ENCODE data around the gene BUB1B.
"Not testable (repeated sequence)": the region's sequence is repeated elsewhere in the genome, so short reads cannot be mapped to it uniquely, and the experiment has no call there.

DNA sequence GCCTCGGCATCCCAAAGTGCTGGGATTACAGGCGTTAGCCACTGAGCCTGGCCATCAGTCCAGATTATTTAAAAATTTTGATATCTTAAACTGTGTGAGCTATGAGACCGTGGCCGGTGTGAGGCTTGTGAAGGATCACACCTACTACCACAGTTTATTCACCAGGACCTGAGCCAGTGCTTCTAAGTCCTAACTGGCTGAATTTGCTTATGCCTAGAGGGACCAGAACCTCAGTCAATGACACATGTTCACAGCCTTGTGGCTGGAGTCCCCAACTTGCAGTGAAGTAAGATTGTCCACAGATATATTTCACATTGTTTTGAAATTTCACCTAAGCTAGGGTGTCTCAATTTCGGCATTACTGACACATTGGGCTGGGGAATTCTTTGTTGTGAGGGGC is 37.0 kb upstream of the BUB1B start:
- TF ChIP-seq, protein P1, sequence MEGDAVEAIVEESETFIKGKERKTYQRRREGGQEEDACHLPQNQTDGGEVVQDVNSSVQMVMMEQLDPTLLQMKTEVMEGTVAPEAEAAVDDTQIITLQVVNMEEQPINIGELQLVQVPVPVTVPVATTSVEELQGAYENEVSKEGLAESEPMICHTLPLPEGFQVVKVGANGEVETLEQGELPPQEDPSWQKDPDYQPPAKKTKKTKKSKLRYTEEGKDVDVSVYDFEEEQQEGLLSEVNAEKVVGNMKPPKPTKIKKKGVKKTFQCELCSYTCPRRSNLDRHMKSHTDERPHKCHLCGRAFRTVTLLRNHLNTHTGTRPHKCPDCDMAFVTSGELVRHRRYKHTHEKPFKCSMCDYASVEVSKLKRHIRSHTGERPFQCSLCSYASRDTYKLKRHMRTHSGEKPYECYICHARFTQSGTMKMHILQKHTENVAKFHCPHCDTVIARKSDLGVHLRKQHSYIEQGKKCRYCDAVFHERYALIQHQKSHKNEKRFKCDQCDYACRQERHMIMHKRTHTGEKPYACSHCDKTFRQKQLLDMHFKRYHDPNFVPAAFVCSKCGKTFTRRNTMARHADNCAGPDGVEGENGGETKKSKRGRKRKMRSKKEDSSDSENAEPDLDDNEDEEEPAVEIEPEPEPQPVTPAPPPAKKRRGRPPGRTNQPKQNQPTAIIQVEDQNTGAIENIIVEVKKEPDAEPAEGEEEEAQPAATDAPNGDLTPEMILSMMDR (conservative IDR thresholded peaks at IDR 0.05; ENCODE audit: low read length), result not testable (repeated sequence)
- not testable (repeated sequence) for TF ChIP-seq EZH2phosphoT487 (IDR thresholded peaks at IDR 0.05; ENCODE audit: borderline replicate concordance, low read depth, low read length)

Measured in OCI-LY7 (cell line).